HG02943 (cell line): ENCODE data around the gene GBF1.
"Not testable (repeated sequence)": the region's sequence is repeated elsewhere in the genome, so short reads cannot be mapped to it uniquely, and the experiment has no call there.

Experiments
- ATAC-seq: cut with Tn5 transposase; IDR thresholded peaks from one replicate; pipeline ENCODE4 v1.9.1; 2021; ENCODE audit warnings: mild to moderate bottlenecking, low read depth, moderate library complexity; ENCODE audit not compliant: unreplicated experiment

Gene GBF1

GRCh38 chr10:102300278-102300843 lies 55.0 kb downstream of the GBF1 start:
- ATAC-seq: no peak

- ATAC-seq: not testable (repeated sequence)
These were observed 55.6 kb downstream of the GBF1 start for GRCh38 chr10:102300912-102301311.

- ATAC-seq: not testable (repeated sequence)
These were observed 56.0 kb downstream of the GBF1 start for GRCh38 chr10:102301332-102301731.

GRCh38 chr10:102302611-102303010 lies 57.3 kb downstream of the GBF1 start:
- no peak for ATAC-seq

GRCh38 chr10:102306006-102306405 lies 60.7 kb downstream of the GBF1 start:
- ATAC-seq: no peak

GRCh38 chr10:102306710-102307109 lies 61.4 kb downstream of the GBF1 start:
- ATAC-seq: no peak

GRCh38 chr10:102308318-102308717 lies 63.0 kb downstream of the GBF1 start:
- ATAC-seq: not testable (repeated sequence)

- ATAC-seq: no peak
These were observed 63.9 kb downstream of the GBF1 start for GRCh38 chr10:102309236-102309635.

GRCh38 chr10:102309916-102310315 lies 64.6 kb downstream of the GBF1 start:
- ATAC-seq: no peak

- ATAC-seq: no peak
These were observed 65.2 kb downstream of the GBF1 start for GRCh38 chr10:102310361-102311024.

GRCh38 chr10:102311025-102311420 lies 65.7 kb downstream of the GBF1 start:
- ATAC-seq: no peak

- no peak for ATAC-seq
These were observed 67.4 kb downstream of the GBF1 start for GRCh38 chr10:102312683-102313082.

GRCh38 chr10:102313221-102313896 lies 68.0 kb downstream of the GBF1 start:
- ATAC-seq: no peak

GRCh38 chr10:102314801-102315200 lies 69.5 kb downstream of the GBF1 start:
- no peak for ATAC-seq

- ATAC-seq: no peak
These were observed 71.1 kb downstream of the GBF1 start for GRCh38 chr10:102316421-102316820.

- no peak for ATAC-seq
These were observed 77.6 kb downstream of the GBF1 start for GRCh38 chr10:102322914-102323313.

GRCh38 chr10:102324061-102324460 lies 78.7 kb downstream of the GBF1 start:
- ATAC-seq: no peak

GRCh38 chr10:102326031-102326430 lies 80.7 kb downstream of the GBF1 start:
- no peak for ATAC-seq

GRCh38 chr10:102327002-102327401 lies 81.7 kb downstream of the GBF1 start:
- ATAC-seq: no peak

GRCh38 chr10:102327641-102328040 lies 82.3 kb downstream of the GBF1 start:
- no peak for ATAC-seq

- no peak for ATAC-seq
These were observed 87.4 kb downstream of the GBF1 start for GRCh38 chr10:102332772-102333171.

GRCh38 chr10:102334101-102334500 lies 88.8 kb downstream of the GBF1 start:
- ATAC-seq: no peak
